GM23338 (cell line): Measurements from ENCODE around the gene CRHR1. TPM values are rescaled to one million over a fixed set of nuclear protein-coding genes. Genes with fewer than 3 reads are reported as not detected.

ENCODE experiments used
- ATAC-seq: fragments of 200-7000 bp; cut with Tn5 transposase; 3 replicates; pipeline ENCODE4 v1.9.1; 2020
- DNase-seq: peaks from one replicate; pipeline ENCODE4 v3.0.0-alpha.2; 2015; ENCODE audit warnings: low spot score
- H2AFZ ChIP-seq: fragments of 200-600 bp; sonication (generic); 2 replicates; pipeline ENCODE4 v1.8.0; 2016; ENCODE audit warnings: antibody characterized with exemption, mild to moderate bottlenecking, moderate library complexity
- H3F3A ChIP-seq: fragments of 200-600 bp; sonication (generic); replicated peaks from 2 replicates; pipeline ENCODE4 v1.8.0; 2017; ENCODE audit warnings: antibody characterized with exemption, mixed run types, low read depth
- H3K27ac ChIP-seq: fragments of 200-600 bp; sonication (generic); 2 replicates; pipeline ENCODE4 v1.6.1; 2016; ENCODE audit warnings: low read depth
- H3K27me3 ChIP-seq: fragments of 200-600 bp; sonication (generic); 2 replicates; pipeline ENCODE4 v1.8.0; 2016; ENCODE audit warnings: mild to moderate bottlenecking, mixed run types, moderate library complexity; ENCODE audit not compliant: insufficient read depth
- H3K36me3 ChIP-seq: fragments of 200-600 bp; sonication (generic); 2 replicates; pipeline ENCODE4 v1.8.0; 2016; ENCODE audit warnings: mild to moderate bottlenecking; ENCODE audit not compliant: insufficient read depth
- H3K4me1 ChIP-seq: fragments of 200-600 bp; sonication (generic); 2 replicates; pipeline ENCODE4 v1.8.0; 2016; ENCODE audit warnings: mild to moderate bottlenecking, moderate library complexity; ENCODE audit not compliant: insufficient read depth
- H3K4me2 ChIP-seq: fragments of 200-600 bp; sonication (generic); 2 replicates; pipeline ENCODE4 v1.7.1; 2017; ENCODE audit warnings: mixed run types
- H3K4me3 ChIP-seq: fragments of 200-600 bp; sonication (generic); 2 replicates; pipeline ENCODE4 v1.6.1; 2016; ENCODE audit warnings: mixed run types
- H3K79me2 ChIP-seq: fragments of 200-600 bp; sonication (generic); replicated peaks from 2 replicates; pipeline ENCODE4 v1.8.0; 2017; ENCODE audit warnings: mild to moderate bottlenecking; ENCODE audit not compliant: insufficient read depth
- H3K9me2 ChIP-seq: fragments of 200-600 bp; sonication (generic); 2 replicates; pipeline ENCODE4 v1.8.0; 2017; ENCODE audit not compliant: insufficient read depth
- H4K20me1 ChIP-seq: fragments of 200-600 bp; sonication (generic); replicated peaks from 2 replicates; pipeline ENCODE4 v1.8.0; 2017; ENCODE audit warnings: mild to moderate bottlenecking; ENCODE audit not compliant: insufficient read depth
- H3K27ac Mint-ChIP-seq: 2 replicates; pipeline ENCODE4 v1.8.0; 2020; ENCODE audit warnings: inconsistent platforms, mild to moderate bottlenecking, moderate library complexity, mixed read lengths
- H3K27me3 Mint-ChIP-seq: 3 replicates; pipeline ENCODE4 v1.8.0; 2022; ENCODE audit warnings: low read depth, mild to moderate bottlenecking, moderate library complexity, mixed read lengths, inconsistent platforms; ENCODE audit not compliant: insufficient read depth, poor library complexity
- H3K36me3 Mint-ChIP-seq: 3 replicates; pipeline ENCODE4 v1.8.0; 2021; ENCODE audit warnings: low read depth, mild to moderate bottlenecking, inconsistent platforms, moderate library complexity, mixed read lengths
- H3K4me1 Mint-ChIP-seq: 3 replicates; pipeline ENCODE4 v1.8.0; 2020; ENCODE audit warnings: mild to moderate bottlenecking, inconsistent platforms, mixed read lengths
- H3K4me3 Mint-ChIP-seq: 3 replicates; pipeline ENCODE4 v1.8.0; 2021; ENCODE audit warnings: moderate library complexity, mild to moderate bottlenecking, inconsistent platforms, mixed read lengths
- H3K9me3 Mint-ChIP-seq: 3 replicates; pipeline ENCODE4 v1.8.0; 2020; ENCODE audit warnings: moderate library complexity, mild to moderate bottlenecking, inconsistent platforms, mixed read lengths
- EZH2 ChIP-seq: fragments of 200-600 bp; sonication (generic); IDR thresholded peaks from one replicate; pipeline ENCODE4 v1.8.0; 2017; ENCODE audit warnings: antibody characterized with exemption, mild to moderate bottlenecking, low read depth; ENCODE audit not compliant: unreplicated experiment
- EZH2phosphoT487 ChIP-seq: fragments of 200-600 bp; sonication (generic); IDR thresholded peaks from one replicate; pipeline ENCODE4 v1.8.1; 2018; ENCODE audit warnings: antibody characterized with exemption; ENCODE audit not compliant: unreplicated experiment
- POLR2AphosphoS5 ChIP-seq: IDR thresholded peaks from 2 replicates; pipeline ENCODE4 v1.6.1; 2016; ENCODE audit warnings: antibody characterized with exemption, low read depth
- REST ChIP-seq: IDR thresholded peaks from one replicate; pipeline ENCODE4 v1.6.1; 2018; ENCODE audit warnings: antibody characterized with exemption; ENCODE audit not compliant: unreplicated experiment
- ZNF114 ChIP-seq: fragments of 250-450 bp; sonication (Bioruptor Pico); IDR thresholded peaks from 2 replicates; pipeline ENCODE4 v1.5.0; 2020; ENCODE audit warnings: mild to moderate bottlenecking, moderate library complexity
- ZNF462 ChIP-seq: fragments of 250-450 bp; sonication (Bioruptor Pico); IDR thresholded peaks from 2 replicates; pipeline ENCODE4 v1.5.0; 2020; ENCODE audit warnings: mild to moderate bottlenecking, moderate library complexity
- polyA plus RNA-seq: library from polyadenylated mRNA; unstranded; fragments of >200 nt; fragmentation: Nextera tagmentation; extraction: Ambion mirVana; gene quantifications from 2 replicates; pipeline ENCODE4 v1.2.1, GENCODE V29; 2016
- total RNA-seq: library from RNA; depleted of rRNA; stranded (reverse); fragments of >200 nt; shearing (Covaris generic); gene quantifications from 2 replicates; pipeline ENCODE4 v1.2.3, GENCODE V29; 2014

CRHR1 gene
- total and polyA plus RNA-seq, 2 experiments from 2014 or later, result 0.19 to 0.76 TPM

GRCh38 chr17:45753645-45754225 lies 30.4 kb upstream of the CRHR1 start (continued):
- TF ChIP-seq ZNF462 (CRISPR knock-in tag), result no peak
- no peak for TF ChIP-seq POLR2AphosphoS5
- TF ChIP-seq EZH2, result no peak
- TF ChIP-seq REST, result no peak

- H3K27me3 Mint-ChIP-seq, result peaks cover 12% of the 10 kb centered on the region
- no peaks in the 10 kb centered on the region; the same call in 1 of the 2 replicates for H3K4me1 ChIP-seq
- no peak for ATAC-seq
- TF ChIP-seq ZNF114 (CRISPR knock-in tag) (no peak), EZH2phosphoT487 (no peak), EZH2 (no peak), POLR2AphosphoS5 (no peak)
Measured at GRCh38 chr17:45755050-45755449, 29.1 kb upstream of the CRHR1 start.

More at GRCh38 chr17:45755050-45755449, 29.1 kb upstream of the CRHR1 start:
- DNase-seq, result no peak
- Mint-ChIP-seq H3K4me3 (no peak overlapping the region), H3K4me1 (no peaks in the 10 kb centered on the region; the same call in 2 of the 3 replicates), H3K27ac (no peak overlapping the region), H3K9me3 (peaks cover 3% of the 10 kb centered on the region; the same call in 2 of the 3 replicates), H3K36me3 (peaks cover 2% of the 10 kb centered on the region; the same call in 1 of the 3 replicates)
- H4K20me1 ChIP-seq, result no peaks in the 10 kb centered on the region
- H3K27me3 ChIP-seq, result no peaks in the 10 kb centered on the region
- H3F3A ChIP-seq, result no peaks in the 10 kb centered on the region
- no peak overlapping the region for H3K4me2 ChIP-seq
- no peak overlapping the region for H2AFZ ChIP-seq
- no peak overlapping the region for H3K27ac ChIP-seq
- no peaks in the 10 kb centered on the region for H3K79me2 ChIP-seq
- 0 out of 2 replicates have a peak, but pooled peaks cover 1% of the 10 kb centered on the region for H3K9me2 ChIP-seq
- no peaks in the 10 kb centered on the region for H3K36me3 ChIP-seq
- no peak overlapping the region for H3K4me3 ChIP-seq
